HG02870 (cell line): ENCODE results near the gene ABCA7.
"Not testable (repeated sequence)": the region's sequence is repeated elsewhere in the genome, so short reads cannot be mapped to it uniquely, and the experiment has no call there.

Source experiments
- ATAC-seq: cut with Tn5 transposase; IDR thresholded peaks from one replicate; pipeline ENCODE4 v1.9.1; 2021; ENCODE audit warnings: mild to moderate bottlenecking, moderate library complexity; ENCODE audit not compliant: unreplicated experiment

ABCA7 gene

GRCh38 chr19:1113030-1113985, 73.4 kb downstream of the ABCA7 start:
- no peak for ATAC-seq

GRCh38 chr19:1113986-1114483, 74.1 kb downstream of the ABCA7 start:
- no peak for ATAC-seq

DNA sequence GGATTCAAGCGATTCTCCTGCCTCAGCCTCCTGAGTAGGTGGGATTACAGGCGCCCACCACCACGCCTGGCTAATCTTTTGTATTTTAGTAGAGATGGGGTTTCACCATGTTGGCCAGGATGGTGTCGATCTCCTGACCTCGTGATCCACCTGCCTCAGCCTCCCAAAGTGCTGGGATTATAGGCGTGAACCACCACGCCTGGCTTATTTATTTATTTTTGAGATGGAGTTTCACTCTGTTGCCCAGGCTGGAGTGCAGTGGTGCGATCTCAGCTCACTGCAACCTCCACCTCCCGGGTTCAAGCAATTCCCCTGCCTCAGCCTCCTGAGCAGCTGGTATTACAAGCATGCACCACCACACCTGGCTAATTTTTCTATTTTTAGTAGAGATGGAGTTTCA, 74.8 kb downstream of the ABCA7 start:
- ATAC-seq = not testable (repeated sequence)
